ENCODE measurements around the gene NLRC4. TPM values are rescaled to one million over a fixed set of nuclear protein-coding genes. Genes with fewer than 3 reads are reported as not detected.

The NLRC4 gene
- total and polyA plus RNA-seq, 7 donors, result 0.60 to 2.3 (median 1.6) TPM

DNA sequence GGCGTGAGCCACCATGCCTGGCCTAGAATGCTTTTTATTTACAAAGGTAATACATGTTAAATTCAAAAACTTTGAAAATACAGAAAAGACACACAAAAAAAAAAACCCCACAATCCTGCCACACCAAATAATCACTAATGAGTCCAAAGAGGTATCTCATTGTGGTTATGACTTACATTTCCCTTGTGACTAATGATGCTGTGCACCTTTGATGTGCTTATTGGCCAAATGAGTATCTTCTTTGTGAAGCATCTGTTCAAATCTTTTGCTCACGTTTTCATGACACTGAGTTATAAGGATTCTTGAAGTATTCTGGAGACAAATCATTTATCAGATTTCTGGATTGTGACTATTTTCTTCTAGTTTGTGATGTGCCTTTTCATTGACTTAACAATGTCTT, 6.4 kb upstream of the NLRC4 start:
- TF ChIP-seq POLR2A (IDR thresholded peaks at IDR 0.05) (no peak), POLR2AphosphoS5 (IDR thresholded peaks at IDR 0.05) (no peak), EP300 (IDR thresholded peaks at IDR 0.05) (no peak), CTCF (IDR thresholded peaks at IDR 0.05) (no peak)
- H3K9me3 ChIP-seq, result no peaks in the 10 kb centered on the region
- H3K36me3 ChIP-seq, result no peaks in the 10 kb centered on the region
- WGBS, 2 donors, result 78 to 86% methylated on average over 2 of the region's 2 CpGs
- H3K27me3 ChIP-seq, result no peaks in the 10 kb centered on the region
- no peak overlapping the region for H3K4me3 ChIP-seq
- intact Hi-C loops (cut with DNase I), result no loop called here
- H3K4me1 ChIP-seq, result no peaks in the 10 kb centered on the region
- no peak for DNase-seq
- H3K27ac ChIP-seq, result no peak overlapping the region

DNA sequence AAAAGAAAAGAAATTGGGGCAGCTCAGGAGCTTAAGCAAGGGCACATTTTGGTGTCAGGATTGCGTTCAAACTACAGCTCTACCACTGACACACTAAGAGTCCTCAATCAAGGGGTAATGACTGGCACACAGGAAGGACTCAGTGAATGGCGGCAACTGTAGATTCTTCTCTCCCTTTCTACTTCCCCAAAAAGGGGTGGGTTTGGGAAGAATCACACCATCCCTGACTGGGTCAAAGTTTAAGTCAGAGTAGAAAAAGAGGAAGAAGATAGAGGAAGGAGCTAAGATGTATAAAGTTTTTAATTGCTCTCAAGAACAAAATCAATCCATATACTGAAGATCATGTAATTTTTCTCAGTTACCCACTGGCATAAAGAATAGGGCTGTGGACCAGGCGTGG, 2.6 kb downstream of the NLRC4 start:
- H3K27me3 ChIP-seq, result no peaks in the 10 kb centered on the region
- 80 to 88% methylated on average over 3 of the region's 3 CpGs for WGBS, 2 donors
- H3K27ac ChIP-seq, result no peak overlapping the region
- intact Hi-C loops (cut with DNase I), result no loop called here
- H3K4me3 ChIP-seq, result no peak overlapping the region
- TF ChIP-seq POLR2AphosphoS5 (IDR thresholded peaks at IDR 0.05) (no peak), EP300 (IDR thresholded peaks at IDR 0.05) (no peak), POLR2A (IDR thresholded peaks at IDR 0.05) (no peak), CTCF (IDR thresholded peaks at IDR 0.05) (no peak)
- no peaks in the 10 kb centered on the region for H3K9me3 ChIP-seq
- no peak for DNase-seq
- no peaks in the 10 kb centered on the region for H3K4me1 ChIP-seq
- H3K36me3 ChIP-seq, result no peaks in the 10 kb centered on the region

DNA sequence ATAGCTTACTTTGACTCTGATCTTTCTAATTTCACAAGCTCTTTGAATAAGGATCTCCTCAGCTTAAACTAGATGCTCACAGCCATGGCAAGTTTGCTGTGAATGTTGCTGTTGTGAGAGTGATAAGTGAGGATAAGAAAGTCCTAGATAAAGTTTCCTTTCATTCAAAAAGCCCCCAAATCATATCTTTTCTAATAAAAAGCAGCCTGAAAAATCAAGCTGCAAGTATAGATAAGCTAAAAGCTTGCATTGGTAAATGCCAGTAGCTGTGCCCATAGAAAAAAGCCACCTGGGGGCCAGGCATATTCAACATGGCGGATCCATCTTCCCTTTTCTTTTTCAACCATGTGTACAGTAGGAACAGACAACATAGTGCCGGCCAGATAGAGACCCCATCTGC, 4.3 kb downstream of the NLRC4 start:
- no peaks in the 10 kb centered on the region for H3K4me1 ChIP-seq
- intact Hi-C loops (cut with DNase I), result no loop called here
- no peak for DNase-seq
- 83 to 89% methylated on average over 2 of the region's 2 CpGs for WGBS, 2 donors
- TF ChIP-seq POLR2AphosphoS5 (IDR thresholded peaks at IDR 0.05) (no peak), POLR2A (IDR thresholded peaks at IDR 0.05) (no peak), EP300 (IDR thresholded peaks at IDR 0.05) (no peak), CTCF (IDR thresholded peaks at IDR 0.05) (no peak)
- no peaks in the 10 kb centered on the region for H3K36me3 ChIP-seq
- no peak overlapping the region for H3K27ac ChIP-seq
- no peaks in the 10 kb centered on the region for H3K9me3 ChIP-seq
- no peak overlapping the region for H3K4me3 ChIP-seq
- no peaks in the 10 kb centered on the region for H3K27me3 ChIP-seq

DNA sequence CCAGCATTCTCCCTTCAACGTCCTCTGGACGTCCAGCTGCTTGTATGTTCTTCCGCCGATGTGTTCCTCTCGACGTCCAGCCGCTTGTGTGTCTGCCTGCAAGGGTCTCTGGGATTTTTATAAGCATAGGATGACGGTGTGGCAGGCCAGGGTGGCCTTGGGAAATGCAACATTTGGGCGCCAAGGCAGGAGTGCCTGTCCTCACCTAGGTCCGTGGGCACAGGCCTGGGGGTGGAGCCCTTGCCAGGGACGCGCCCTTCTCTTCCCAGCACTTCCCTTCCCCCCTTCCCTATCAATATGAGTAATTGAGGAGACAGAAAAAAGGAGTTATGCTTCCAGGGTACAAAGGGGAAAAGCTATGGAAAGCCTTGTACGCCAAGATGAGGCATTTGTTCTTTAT, 6.4 kb downstream of the NLRC4 start:
- H3K9me3 ChIP-seq, result no peaks in the 10 kb centered on the region
- WGBS, 2 donors, result 85 to 89% methylated on average over 13 of the region's 13 CpGs
- intact Hi-C loops (cut with DNase I), result no loop called here
- H3K4me3 ChIP-seq, result no peak overlapping the region
- no peak overlapping the region for H3K27ac ChIP-seq
- H3K27me3 ChIP-seq, result no peaks in the 10 kb centered on the region
- TF ChIP-seq CTCF (IDR thresholded peaks at IDR 0.05), result no peak
- no peak for TF ChIP-seq POLR2A (IDR thresholded peaks at IDR 0.05)
- TF ChIP-seq EP300 (IDR thresholded peaks at IDR 0.05), result no peak
- no peak for TF ChIP-seq POLR2AphosphoS5 (IDR thresholded peaks at IDR 0.05)
- no peaks in the 10 kb centered on the region for H3K36me3 ChIP-seq
- DNase-seq, result no peak
- H3K4me1 ChIP-seq, result no peaks in the 10 kb centered on the region

- TF ChIP-seq EP300 (IDR thresholded peaks at IDR 0.05) (no peak), POLR2AphosphoS5 (IDR thresholded peaks at IDR 0.05) (no peak), POLR2A (IDR thresholded peaks at IDR 0.05) (no peak), CTCF (IDR thresholded peaks at IDR 0.05) (no peak)
- no peaks in the 10 kb centered on the region for H3K9me3 ChIP-seq
- peak overlapping the region in 1 of 4 donors; percentile 54 for H3K27ac ChIP-seq
- WGBS, 2 donors, result 88 to 89% methylated on average over 10 of the region's 10 CpGs
- peak overlapping the region in 1 of 4 donors; percentile 6 for H3K4me3 ChIP-seq
- no peak for DNase-seq
- intact Hi-C loops (cut with DNase I), result no loop called here
- H3K36me3 ChIP-seq, result no peaks in the 10 kb centered on the region
- H3K27me3 ChIP-seq, result no peaks in the 10 kb centered on the region
- peaks cover 0 to 20% (median 5%) of the 10 kb centered on the region in 4 donors for H3K4me1 ChIP-seq
Measured at GRCh38 chr2:32250290-32250689, 14.4 kb downstream of the NLRC4 start.
